Epithelial cell of prostate (primary cell): ENCODE data around the gene TEX36.
"Not testable (repeated sequence)": the region's sequence is repeated elsewhere in the genome, so short reads cannot be mapped to it uniquely, and the experiment has no call there.

ENCODE experiments used
- DNase-seq: peaks from one replicate; pipeline ENCODE4 v3.0.0-alpha.2; 2011; ENCODE audit warnings: low read depth, low spot score
- H3K27ac ChIP-seq: fragments of 450-650 bp; 2 replicates; pipeline ENCODE4 v1.5.1; 2017; ENCODE audit warnings: mild to moderate bottlenecking

TEX36 gene

GRCh38 chr10:125692601-125693523 is 9.9 kb upstream of the TEX36 start:
- no peak overlapping the region for H3K27ac ChIP-seq
- no peak for DNase-seq

GRCh38 chr10:125692196-125692595 is 9.2 kb upstream of the TEX36 start:
- no peak overlapping the region for H3K27ac ChIP-seq
- DNase-seq, result no peak

- H3K27ac ChIP-seq, result no peak overlapping the region
- DNase-seq, result no peak
Observed at GRCh38 chr10:125691160-125691981, 8.4 kb upstream of the TEX36 start.

- DNase-seq, result no peak
Observed at GRCh38 chr10:125689955-125690569, 7.1 kb upstream of the TEX36 start.

DNA sequence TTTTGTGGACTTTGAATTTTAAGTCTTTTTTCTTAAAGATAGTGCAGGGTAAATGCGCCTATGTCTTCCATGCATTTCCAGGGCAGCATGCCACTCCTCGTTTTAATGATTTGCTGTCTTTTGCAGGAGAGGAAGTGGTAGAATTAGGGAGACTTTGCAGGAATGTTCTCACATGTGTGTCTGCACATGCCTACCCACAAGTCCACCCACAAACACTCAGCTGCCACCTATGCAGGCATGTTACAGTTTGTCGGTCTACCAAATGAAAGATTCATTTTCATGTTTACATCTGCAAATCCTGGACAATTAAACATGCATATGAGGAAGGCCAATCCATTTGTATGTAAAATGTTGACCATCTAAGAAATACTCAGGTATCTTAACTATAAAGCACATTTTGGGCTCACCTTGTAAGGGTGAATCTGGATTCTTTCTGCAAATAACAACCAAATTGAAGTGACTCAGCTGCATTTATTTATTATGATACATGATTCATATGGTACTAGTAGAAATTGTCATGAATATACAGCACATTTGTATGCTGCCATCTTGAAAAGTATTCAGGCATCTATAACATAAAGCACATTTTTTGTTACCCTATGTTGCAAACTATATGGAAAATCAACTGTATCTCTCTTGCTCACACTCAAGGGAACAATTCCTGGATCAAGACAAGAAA is 4.7 kb upstream of the TEX36 start:
- DNase-seq, result peak; percentile 39
- peak overlapping the region; percentile 30 for H3K27ac ChIP-seq

More at GRCh38 chr10:125689955-125690569, 7.1 kb upstream of the TEX36 start:
- H3K27ac ChIP-seq, result no peak overlapping the region

GRCh38 chr10:125684581-125684980 is 1.6 kb upstream of the TEX36 start:
- no peak for DNase-seq

GRCh38 chr10:125683821-125684220 is 858 bp upstream of the TEX36 start:
- DNase-seq, result no peak
- H3K27ac ChIP-seq, result no peak overlapping the region

More at GRCh38 chr10:125684581-125684980, 1.6 kb upstream of the TEX36 start:
- no peak overlapping the region for H3K27ac ChIP-seq

GRCh38 chr10:125679436-125679835 is 3.5 kb downstream of the TEX36 start:
- H3K27ac ChIP-seq, result no peak overlapping the region
- DNase-seq, result no peak

DNA sequence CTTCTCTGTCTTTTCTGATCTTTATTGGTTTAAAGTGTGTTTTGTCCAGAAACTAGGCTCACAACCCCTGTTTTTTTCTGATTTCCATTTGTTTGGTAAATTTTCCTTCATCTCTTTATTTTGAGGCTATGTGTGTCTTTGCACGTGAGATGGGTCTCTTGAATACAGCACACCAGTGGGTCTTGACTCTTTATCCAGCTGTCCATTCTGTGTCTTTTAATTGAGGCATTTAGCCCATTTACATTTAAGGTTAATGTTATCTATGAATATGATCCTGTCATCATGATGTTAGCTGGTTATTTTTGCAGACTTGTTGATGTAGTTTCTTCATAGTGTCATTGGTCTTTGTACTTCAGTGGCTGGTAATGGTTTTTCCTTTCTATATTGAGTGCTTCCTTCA is 10.1 kb downstream of the TEX36 start:
- no peak overlapping the region for H3K27ac ChIP-seq
- no peak for DNase-seq

- peak overlapping the region; percentile 38 for H3K27ac ChIP-seq
Observed at GRCh38 chr10:125662584-125662983, 20.4 kb downstream of the TEX36 start.

DNA sequence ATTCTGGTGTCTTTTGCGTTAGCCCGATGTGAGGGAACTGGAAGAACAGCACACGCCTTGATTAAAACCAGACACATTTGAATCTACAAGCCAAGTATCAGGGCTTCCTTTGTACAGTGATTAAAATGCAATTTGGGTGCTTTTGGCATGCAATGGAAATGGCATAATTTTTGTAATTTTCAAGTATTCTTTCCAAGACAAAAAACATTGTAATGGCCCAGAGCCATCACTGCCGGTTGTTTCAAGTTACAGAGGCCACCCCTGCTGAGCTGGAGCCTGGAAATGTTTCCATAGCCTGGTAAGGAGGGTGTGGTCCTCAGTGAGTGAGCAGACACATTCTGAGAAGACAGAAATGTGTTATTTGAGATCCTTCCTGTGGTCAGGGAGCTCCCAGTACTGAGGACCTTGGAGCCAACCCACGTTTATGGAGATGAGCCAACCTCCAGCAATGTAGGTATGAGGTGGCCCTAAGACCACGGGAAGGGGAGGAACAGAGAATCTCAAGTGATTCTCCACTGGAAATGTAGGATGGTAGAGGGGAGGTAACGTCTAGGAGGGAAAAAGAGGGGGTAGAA is 20.9 kb downstream of the TEX36 start:
- peak overlapping the region; percentile 38 for H3K27ac ChIP-seq
- DNase-seq, result peak; percentile 26

More at GRCh38 chr10:125662584-125662983, 20.4 kb downstream of the TEX36 start:
- no peak for DNase-seq

DNA sequence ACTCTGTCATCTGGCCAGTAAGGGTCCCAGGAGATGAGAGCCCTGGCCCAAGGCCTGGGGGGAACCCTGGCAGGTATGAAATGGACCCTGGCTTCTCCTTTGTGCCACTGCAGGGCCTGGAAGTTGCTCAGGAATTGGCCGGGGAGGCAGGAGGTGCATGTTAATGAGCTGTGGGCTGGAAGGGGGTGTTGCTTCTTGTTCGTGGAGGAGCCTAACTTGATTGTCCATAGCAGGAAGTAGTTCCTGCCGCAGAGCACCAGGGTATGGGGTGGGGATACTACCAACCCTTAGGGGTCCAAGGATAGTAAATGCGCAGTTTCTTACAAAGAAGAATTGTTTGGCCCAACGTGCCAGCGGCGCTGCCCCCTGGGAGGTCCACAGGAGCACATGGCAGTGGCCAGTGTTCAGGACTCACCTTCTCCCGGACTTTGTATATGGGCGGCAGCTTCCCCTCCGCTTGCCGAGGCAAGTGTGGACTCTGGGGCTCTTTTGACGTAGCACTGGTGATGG is 21.5 kb downstream of the TEX36 start:
- H3K27ac ChIP-seq, result peak overlapping the region; percentile 38
- DNase-seq, result no peak

GRCh38 chr10:125659071-125659470 is 23.9 kb downstream of the TEX36 start:
- H3K27ac ChIP-seq, result no peak overlapping the region
- no peak for DNase-seq

- no peak overlapping the region for H3K27ac ChIP-seq
- no peak for DNase-seq
Observed at GRCh38 chr10:125656523-125656922, 26.4 kb downstream of the TEX36 start.

DNA sequence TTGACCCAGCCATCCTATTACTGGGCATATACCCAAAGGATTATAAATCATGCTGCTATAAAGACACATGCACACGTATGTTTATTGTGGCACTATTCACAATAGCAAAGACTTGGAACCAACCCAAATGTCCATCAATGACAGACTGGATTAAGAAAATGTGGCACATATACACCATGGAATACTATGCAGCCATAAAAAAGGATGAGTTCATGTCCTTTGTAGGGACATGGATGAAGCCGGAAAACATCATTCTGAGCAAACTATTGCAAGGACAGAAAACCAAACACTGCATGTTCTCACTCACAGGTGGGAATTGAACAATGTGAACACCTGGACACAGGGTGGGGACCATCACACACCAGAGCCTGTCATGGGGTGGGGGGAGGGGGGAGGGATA is 29.9 kb downstream of the TEX36 start:
- DNase-seq, result not testable (repeated sequence)

GRCh38 chr10:125646311-125646710 is 36.7 kb downstream of the TEX36 start:
- no peak for DNase-seq
- no peak overlapping the region for H3K27ac ChIP-seq

More for the DNA sequence above, 29.9 kb downstream of the TEX36 start:
- not testable (repeated sequence) for H3K27ac ChIP-seq

DNA sequence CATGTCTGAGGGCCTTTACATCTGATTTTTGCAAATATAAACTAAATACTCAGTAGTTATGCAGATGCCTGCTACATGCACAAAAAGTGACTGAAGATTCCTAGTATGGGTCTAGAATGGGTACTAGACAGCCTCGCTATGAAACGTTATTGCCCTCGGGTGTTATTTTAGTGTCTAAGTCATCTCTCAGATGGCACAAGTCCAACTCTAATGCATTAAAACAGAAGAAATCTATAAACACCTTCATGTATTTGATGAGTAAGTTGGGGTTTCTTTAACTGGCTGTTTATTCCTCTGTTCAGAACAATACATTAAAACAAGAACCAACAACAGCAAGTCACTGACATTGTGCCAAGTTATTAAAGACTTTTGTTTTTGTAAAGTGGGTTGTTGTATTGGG is 41.6 kb downstream of the TEX36 start:
- no peak for DNase-seq
- no peak overlapping the region for H3K27ac ChIP-seq

DNA sequence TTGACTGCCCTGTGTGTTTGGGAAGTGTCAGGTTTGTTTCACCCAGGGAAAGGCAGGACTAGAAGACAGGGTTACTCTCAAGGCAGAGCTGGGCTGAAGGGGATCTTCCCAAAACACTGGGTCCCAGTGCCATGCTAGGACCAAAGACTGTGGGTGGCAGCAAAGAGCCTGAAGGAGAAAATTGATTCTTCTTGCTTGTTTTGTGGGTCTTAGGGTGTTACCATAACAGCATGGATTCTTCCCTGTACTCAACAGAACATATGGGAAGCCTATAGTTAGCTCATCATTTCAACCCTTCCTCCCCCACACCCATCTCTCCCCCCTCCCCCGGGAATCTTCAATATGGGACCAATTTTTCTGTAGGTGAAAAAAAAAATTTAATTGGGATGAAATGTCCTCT is 42.3 kb downstream of the TEX36 start:
- DNase-seq, result no peak
- H3K27ac ChIP-seq, result no peak overlapping the region

GRCh38 chr10:125639846-125640245 is 43.1 kb downstream of the TEX36 start:
- no peak for DNase-seq

More at GRCh38 chr10:125639846-125640245, 43.1 kb downstream of the TEX36 start:
- H3K27ac ChIP-seq, result no peak overlapping the region
